ENCODE results near the gene MT3.

MT3 gene

GRCh38 chr16:56594292-56594619 is 4.9 kb downstream of the MT3 start:
- no peak overlapping the region for H3K27ac ChIP-seq
- TF ChIP-seq CTCF (conservative IDR thresholded peaks at IDR 0.05), result no peak
- TF ChIP-seq ZFX (IDR thresholded peaks at IDR 0.05), result no peak

GRCh38 chr16:56600398-56600999 is 11.2 kb downstream of the MT3 start:
- H3K27ac ChIP-seq, result no peak overlapping the region
- peak; percentile 80 for TF ChIP-seq CTCF (conservative IDR thresholded peaks at IDR 0.05)
- no peak for TF ChIP-seq ZFX (IDR thresholded peaks at IDR 0.05)

GRCh38 chr16:56601325-56601724 is 12.0 kb downstream of the MT3 start:
- no peak overlapping the region for H3K27ac ChIP-seq

GRCh38 chr16:56603589-56603988 is 14.3 kb downstream of the MT3 start:
- TF ChIP-seq ZFX (IDR thresholded peaks at IDR 0.05) (no peak), CTCF (conservative IDR thresholded peaks at IDR 0.05) (peak; percentile 51)
- H3K27ac ChIP-seq, result no peak overlapping the region

More at GRCh38 chr16:56601325-56601724, 12.0 kb downstream of the MT3 start:
- TF ChIP-seq ZFX (IDR thresholded peaks at IDR 0.05) (no peak), CTCF (conservative IDR thresholded peaks at IDR 0.05) (no peak)

GRCh38 chr16:56604966-56605365 is 15.6 kb downstream of the MT3 start:
- TF ChIP-seq ZFX (IDR thresholded peaks at IDR 0.05) (no peak), CTCF (conservative IDR thresholded peaks at IDR 0.05) (no peak)
- H3K27ac ChIP-seq, result no peak overlapping the region

GRCh38 chr16:56605475-56605874 is 16.1 kb downstream of the MT3 start:
- H3K27ac ChIP-seq, result no peak overlapping the region
- TF ChIP-seq CTCF (conservative IDR thresholded peaks at IDR 0.05), result no peak
- TF ChIP-seq ZFX (IDR thresholded peaks at IDR 0.05), result no peak

GRCh38 chr16:56606071-56606475 is 16.7 kb downstream of the MT3 start:
- H3K27ac ChIP-seq, result peak overlapping the region; percentile 79
- TF ChIP-seq ZFX (IDR thresholded peaks at IDR 0.05) (no peak), CTCF (conservative IDR thresholded peaks at IDR 0.05) (no peak)

Measured in C4-2B (cell line).